Left ventricle myocardium inferior (tissue), 1 donor: Measurements from ENCODE around the gene NPAS4. TPM values are rescaled to one million over a fixed set of nuclear protein-coding genes. Genes with fewer than 3 reads are reported as not detected.

ENCODE experiments used
- DNase-seq: peaks from one replicate; pipeline ENCODE4 v3.0.0-alpha.2; 2020
- H3K27ac ChIP-seq: fragments of 200-600 bp; replicated peaks from 2 replicates; pipeline ENCODE4 v1.8.0; 2021
- H3K27me3 ChIP-seq: fragments of 200-600 bp; 2 replicates; pipeline ENCODE4 v1.8.0; 2021; ENCODE audit warnings: low read depth
- H3K36me3 ChIP-seq: fragments of 200-600 bp; 2 replicates; pipeline ENCODE4 v1.8.0; 2021
- H3K4me1 ChIP-seq: fragments of 200-600 bp; 2 replicates; pipeline ENCODE4 v1.8.0; 2021
- H3K4me3 ChIP-seq: fragments of 200-600 bp; 2 replicates; pipeline ENCODE4 v1.8.0; 2021; ENCODE audit warnings: mild to moderate bottlenecking, moderate library complexity
- H3K9me3 ChIP-seq: fragments of 200-600 bp; replicated peaks from 2 replicates; pipeline ENCODE4 v1.8.0; 2021
- CTCF ChIP-seq: fragments of 200-600 bp; IDR thresholded peaks from 2 replicates; pipeline ENCODE4 v1.8.0; 2021; ENCODE audit warnings: antibody characterized with exemption, mild to moderate bottlenecking, borderline replicate concordance
- intact Hi-C: fragments of 100-400 bp; cut with micrococcal nuclease; formaldehyde crosslinking; loops from one replicate; pipeline ENCODE4 v1.11.0; 2022
- total RNA-seq: library from RNA; stranded (reverse); fragmentation: NEBNext Ultra II Directional; extraction: Animal tissue kit (Norgen Biotek cat#: 25700); gene quantifications from one replicate; pipeline ENCODE4 v1.2.1, GENCODE V29; 2021
- donor health status: DM: no; HTN: yes; CAD: no; lungs with severe emphysema.

NPAS4 gene
- total RNA-seq, 1 donor from 2014 or later = not detected

GRCh38 chr11:66464916-66465315 is 44.1 kb downstream of the NPAS4 start:
- Histone ChIP-seq H3K36me3 (no peaks in the 10 kb centered on the region), H3K9me3 (peaks cover 13% of the 10 kb centered on the region), H3K4me3 (no peak overlapping the region), H3K27me3 (no peaks in the 10 kb centered on the region), H3K27ac (no peak overlapping the region), H3K4me1 (peaks cover 27% of the 10 kb centered on the region)
- intact Hi-C loops = no loop called here
- no peak for DNase-seq
- TF ChIP-seq CTCF = no peak

- H3K9me3 ChIP-seq = peaks cover 13% of the 10 kb centered on the region
- peaks cover 28% of the 10 kb centered on the region for H3K4me1 ChIP-seq
- intact Hi-C loops = no loop called here
- no peaks in the 10 kb centered on the region for H3K36me3 ChIP-seq
- peak overlapping the region; percentile 83 for H3K4me3 ChIP-seq
- peak overlapping the region; percentile 76 for H3K27ac ChIP-seq
- DNase-seq = no peak
- TF ChIP-seq CTCF = no peak
- H3K27me3 ChIP-seq = no peaks in the 10 kb centered on the region
Measured at GRCh38 chr11:66465373-66466224, 44.8 kb downstream of the NPAS4 start.

GRCh38 chr11:66466225-66467033 is 45.6 kb downstream of the NPAS4 start, which contains the start of gene PELI3:
PELI3 (plus strand) TSS chr11:66466905; CDS start chr11:66468129, 1,224 bp downstream.
- no peak for TF ChIP-seq CTCF
- intact Hi-C loops = no loop called here
- Histone ChIP-seq H3K9me3 (peaks cover 9% of the 10 kb centered on the region), H3K27ac (peak within 1 kb of the TSS; percentile 76), H3K36me3 (peaks cover 5% of the 10 kb centered on the region), H3K4me1 (peaks cover 28% of the 10 kb centered on the region), H3K27me3 (no peaks in the 10 kb centered on the region), H3K4me3 (peak within 1 kb of the TSS; percentile 83)
- peak; percentile 92 for DNase-seq

GRCh38 chr11:66467034-66467659 is 46.3 kb downstream of the NPAS4 start:
- Histone ChIP-seq H3K27me3 (no peaks in the 10 kb centered on the region), H3K9me3 (peaks cover 9% of the 10 kb centered on the region), H3K36me3 (peaks cover 7% of the 10 kb centered on the region), H3K4me1 (peaks cover 28% of the 10 kb centered on the region), H3K27ac (peak overlapping the region; percentile 76), H3K4me3 (peak overlapping the region; percentile 83)
- no peak for DNase-seq
- intact Hi-C loops = no loop called here
- peak; percentile 52 for TF ChIP-seq CTCF

GRCh38 chr11:66467756-66468155 is 46.9 kb downstream of the NPAS4 start:
- DNase-seq = no peak
- Histone ChIP-seq H3K9me3 (peaks cover 5% of the 10 kb centered on the region), H3K4me3 (peak overlapping the region; percentile 83), H3K36me3 (peaks cover 12% of the 10 kb centered on the region), H3K27ac (peak overlapping the region; percentile 76), H3K27me3 (no peaks in the 10 kb centered on the region), H3K4me1 (peaks cover 28% of the 10 kb centered on the region)
- intact Hi-C loops = no loop called here
- TF ChIP-seq CTCF = no peak
